HL-60 (cell line): ENCODE results near the gene FOXO6.

Source experiments
- CTCF ChIP-seq: IDR thresholded peaks from one replicate; pipeline ENCODE4 v1.5.1; 2011; ENCODE audit warnings: low read length, control low read depth, inconsistent platforms; ENCODE audit not compliant: insufficient read depth
- GABPA ChIP-seq: IDR thresholded peaks from 2 replicates; pipeline ENCODE4 v1.6.1; 2012; ENCODE audit warnings: low read depth

GRCh38 chr1:41419584-41420295, 58.5 kb downstream of the FOXO6 start:
- TF ChIP-seq CTCF, result no peak
- no peak for TF ChIP-seq GABPA
